ENCODE measurements around the gene CYFIP2.
A peak's percentile ranks its signal among the peaks of the same experiment; 100 is the strongest.
"Not testable (repeated sequence)": the region's sequence is repeated elsewhere in the genome, so short reads cannot be mapped to it uniquely, and the experiment has no call there.

Gene CYFIP2

GRCh38 chr5:157265714-157266285 lies at the start of gene CYFIP2:
Gene CYFIP2 (plus strand): TSS chr5:157266123. CDS start chr5:157285362, 19,239 bp downstream.
- DNase-seq: peak; percentile 74

DNA sequence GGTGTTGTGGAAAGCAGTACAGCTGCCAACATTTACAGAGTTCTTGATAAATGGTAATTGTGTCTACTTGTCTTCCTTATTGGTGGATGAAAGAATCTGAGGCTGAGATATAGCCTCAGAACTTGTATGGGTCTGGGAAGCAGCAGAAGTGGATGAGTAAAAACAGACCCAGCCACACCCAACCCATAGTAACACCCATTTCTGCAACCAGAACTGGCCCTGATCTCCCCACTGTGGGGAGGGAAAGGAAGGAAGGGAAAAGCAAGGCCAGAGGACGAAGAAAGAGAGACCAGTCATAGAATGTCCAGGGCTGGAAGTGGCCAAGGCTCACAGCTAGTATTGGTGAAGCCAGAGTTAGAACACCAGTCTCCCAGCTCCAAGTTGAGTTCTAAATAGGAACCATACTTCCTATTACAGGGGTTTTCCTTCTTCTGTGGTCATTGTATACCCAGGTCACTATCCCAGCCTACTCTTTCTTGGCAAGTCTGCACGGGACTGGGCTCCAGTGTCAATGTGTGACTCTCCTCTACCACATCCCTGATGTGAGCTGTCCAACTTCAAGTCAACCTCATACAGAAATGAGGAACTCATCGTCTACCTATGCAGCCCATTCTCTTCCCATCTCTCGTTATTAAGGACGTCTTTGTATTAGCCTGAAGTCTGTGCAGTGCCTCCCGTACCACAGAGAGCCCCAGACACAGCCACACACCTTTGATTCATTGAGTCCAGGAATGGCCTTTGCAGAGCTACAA lies 49.4 kb upstream of the CYFIP2 start:
- no peak for DNase-seq

- no peak for DNase-seq
These were observed 48.5 kb upstream of the CYFIP2 start for GRCh38 chr5:157217289-157218024.

DNA sequence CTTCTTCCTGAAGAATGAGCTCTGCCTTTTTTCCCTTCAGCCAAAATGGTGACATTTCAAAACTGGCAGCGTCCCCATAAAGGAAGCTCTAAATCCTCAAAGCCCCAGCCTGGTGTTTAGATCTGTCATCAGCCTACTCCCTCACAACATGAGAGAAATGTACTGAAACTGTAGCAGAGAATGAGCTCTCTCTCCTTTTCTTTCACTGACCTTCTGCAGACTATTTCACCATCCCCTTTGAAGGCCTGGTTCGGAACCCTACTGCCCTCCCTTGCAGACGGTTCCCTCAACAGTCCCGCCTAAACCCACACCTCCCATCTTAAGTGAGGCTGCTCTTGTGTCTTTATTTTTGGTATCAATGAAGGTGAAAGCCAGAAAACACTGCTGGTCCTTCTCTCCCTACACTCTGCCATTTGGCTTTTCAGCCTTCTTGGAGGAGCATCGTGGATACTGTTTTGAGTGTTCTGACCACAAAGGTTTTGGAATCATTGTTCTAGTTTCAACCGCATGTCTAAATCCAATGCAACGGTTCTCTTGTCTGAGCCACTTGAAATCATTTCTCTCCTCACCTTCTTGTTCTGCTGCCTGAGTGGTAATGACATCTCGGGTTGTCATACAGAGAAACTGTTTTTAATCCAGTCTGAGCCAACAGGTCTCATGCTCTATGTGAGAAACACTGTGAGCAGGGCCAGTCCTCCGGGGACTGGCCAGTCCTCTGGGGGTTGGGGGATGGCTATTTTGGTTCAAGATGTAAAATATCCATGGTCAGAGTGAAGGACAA lies 46.2 kb upstream of the CYFIP2 start:
- DNase-seq: no peak

- no peak for DNase-seq
These were observed 44.0 kb upstream of the CYFIP2 start for GRCh38 chr5:157221959-157222358.

GRCh38 chr5:157222506-157223230 lies 43.3 kb upstream of the CYFIP2 start:
- no peak for DNase-seq

DNA sequence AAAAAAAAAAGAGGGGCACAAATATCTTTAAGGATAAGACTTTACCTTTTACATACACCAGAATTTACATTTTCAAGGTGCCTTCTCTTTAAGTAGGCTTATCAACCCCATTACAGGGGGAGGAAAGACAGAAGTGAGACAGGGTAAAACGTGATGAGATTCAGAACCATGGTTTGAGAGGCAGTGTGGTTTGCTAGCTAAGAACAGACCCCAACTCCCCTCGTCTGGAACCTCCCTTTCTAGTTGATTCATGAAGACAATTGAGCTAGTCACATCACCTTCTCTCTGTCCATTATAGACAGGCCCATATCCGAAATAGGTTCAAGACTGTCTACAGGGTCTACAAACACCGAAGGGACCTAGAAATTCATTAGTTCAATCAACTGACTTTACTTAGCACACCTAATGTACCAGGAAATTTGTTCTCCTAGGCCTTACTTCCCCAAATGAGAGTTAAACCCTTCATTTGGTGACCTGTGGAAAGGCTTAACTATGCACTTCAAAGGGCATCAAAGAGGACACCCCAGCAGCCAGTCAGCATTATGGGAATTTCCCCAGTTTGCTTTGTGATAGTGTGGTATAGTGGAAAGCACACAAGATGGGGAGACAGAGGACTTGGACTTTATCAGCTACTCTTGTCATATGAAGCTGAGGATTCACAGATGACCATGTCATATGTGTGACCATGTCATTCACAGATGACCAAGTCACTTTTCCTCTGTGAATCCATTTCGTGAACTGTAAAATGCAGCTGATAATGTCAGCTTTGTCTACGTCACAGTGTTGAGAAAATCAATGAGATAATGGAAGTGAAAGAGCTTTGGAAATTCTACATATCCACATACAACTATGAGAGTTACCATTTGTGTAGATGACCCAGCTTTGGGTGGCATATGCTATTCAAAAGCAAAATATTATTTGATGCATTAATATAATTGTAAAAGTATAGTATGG lies 40.2 kb upstream of the CYFIP2 start:
- DNase-seq: no peak

GRCh38 chr5:157230610-157231009 lies 35.3 kb upstream of the CYFIP2 start:
- no peak for DNase-seq

GRCh38 chr5:157232706-157233105 lies 33.2 kb upstream of the CYFIP2 start:
- DNase-seq: no peak

- DNase-seq: no peak
These were observed 32.4 kb upstream of the CYFIP2 start for GRCh38 chr5:157233515-157233914.

- DNase-seq: no peak
These were observed 29.5 kb upstream of the CYFIP2 start for GRCh38 chr5:157236423-157236822.

DNA sequence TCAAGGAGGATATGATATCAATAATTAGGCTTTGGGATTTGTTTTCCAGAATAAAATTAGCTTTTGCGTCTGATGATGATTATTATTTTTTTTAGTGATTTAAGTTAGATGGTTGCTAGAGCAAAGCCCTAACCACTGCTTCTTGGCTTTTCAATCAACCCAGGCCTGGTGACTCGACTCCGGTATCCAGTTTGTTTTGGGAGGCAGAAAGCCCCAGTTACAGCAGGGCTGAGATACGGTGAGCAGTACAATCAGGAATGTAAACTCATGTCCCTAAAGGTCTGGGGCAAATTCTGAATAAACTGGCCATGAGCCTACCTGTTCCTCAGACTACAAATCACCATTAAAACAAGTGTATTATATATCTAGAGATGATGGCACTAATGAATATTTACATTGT lies 24.4 kb upstream of the CYFIP2 start:
- no peak for DNase-seq

DNA sequence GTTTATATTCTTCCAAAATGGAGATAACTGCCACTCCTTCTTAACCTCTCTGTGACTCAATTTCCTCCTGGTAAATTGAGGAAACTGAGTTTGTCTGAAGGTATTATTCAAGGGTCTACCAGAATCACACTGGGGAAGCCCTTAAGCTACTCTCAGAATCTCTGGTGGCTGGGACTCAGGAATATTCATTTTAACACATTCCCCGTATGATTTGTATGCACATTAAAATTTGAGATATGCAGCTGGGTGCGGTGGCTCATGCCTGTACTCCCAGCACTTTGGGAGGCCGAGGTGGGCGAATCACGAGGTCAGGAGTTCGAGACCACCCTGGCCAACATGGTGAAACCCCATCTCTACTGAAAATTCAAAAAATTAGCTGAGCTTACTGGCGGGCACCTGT lies 21.2 kb upstream of the CYFIP2 start:
- not testable (repeated sequence) for DNase-seq

DNA sequence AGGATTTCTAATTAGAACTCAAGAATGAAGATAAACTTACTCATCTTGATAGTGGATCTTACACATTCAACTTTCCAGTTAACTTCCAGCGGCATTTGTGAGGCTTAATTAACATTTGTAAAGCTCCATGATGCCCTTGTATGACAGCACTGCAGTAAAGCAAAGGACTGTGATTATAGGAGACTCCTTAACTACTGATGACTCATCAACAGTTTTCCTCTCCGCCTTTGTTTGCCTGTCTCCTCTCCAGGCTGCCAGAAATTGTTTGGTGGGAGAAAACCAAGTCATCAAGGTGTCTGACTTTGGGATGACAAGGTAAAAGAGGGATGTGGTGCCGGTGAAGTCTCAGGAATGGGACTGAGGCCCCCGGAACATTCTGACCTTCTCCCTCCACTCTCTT lies 20.4 kb upstream of the CYFIP2 start:
- DNase-seq: no peak

GRCh38 chr5:157245886-157246285 lies 20.0 kb upstream of the CYFIP2 start:
- no peak for DNase-seq

GRCh38 chr5:157247267-157247666 lies 18.7 kb upstream of the CYFIP2 start:
- DNase-seq: no peak

GRCh38 chr5:157248821-157249470 lies 17.0 kb upstream of the CYFIP2 start:
- no peak for DNase-seq

DNA sequence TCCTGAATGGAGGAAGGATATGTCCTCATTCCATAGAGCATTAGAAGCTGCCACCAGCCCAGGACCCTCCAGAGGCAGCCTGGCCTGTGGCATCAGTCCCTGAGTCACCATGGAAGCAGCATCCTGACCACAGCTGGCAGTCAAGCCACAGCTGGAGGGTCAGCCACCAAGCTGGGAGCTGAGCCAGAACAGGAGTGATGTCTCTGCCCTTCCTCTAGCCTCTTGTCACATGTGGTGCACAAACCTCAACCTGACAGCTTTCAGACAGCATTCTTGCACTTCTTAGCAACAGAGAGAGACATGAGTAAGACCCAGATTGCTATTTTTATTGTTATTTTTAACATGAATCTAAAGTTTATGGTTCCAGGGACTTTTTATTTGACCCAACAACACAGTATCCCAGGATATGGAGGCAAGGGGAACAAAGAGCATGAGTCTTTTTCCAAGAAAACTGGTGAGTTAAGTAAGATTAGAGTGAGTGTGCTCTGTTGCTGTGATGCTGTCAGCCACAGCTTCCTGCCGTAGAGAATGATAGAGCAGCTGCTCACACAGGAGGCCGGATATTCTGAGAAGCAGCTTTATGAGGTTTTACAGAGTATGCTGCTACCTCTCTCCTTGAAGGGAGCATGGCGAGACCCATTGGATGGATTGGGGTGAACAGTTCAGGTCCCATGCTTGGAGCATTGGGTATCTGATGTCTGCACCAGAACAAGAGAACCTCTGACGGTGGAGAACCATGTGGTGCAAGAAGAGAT lies 13.0 kb upstream of the CYFIP2 start:
- no peak for DNase-seq

GRCh38 chr5:157253547-157253946 lies 12.4 kb upstream of the CYFIP2 start:
- DNase-seq: no peak

GRCh38 chr5:157258450-157258849 lies 7.5 kb upstream of the CYFIP2 start:
- DNase-seq: no peak
